ENCODE measurements around the gene OSBPL1A.

OSBPL1A gene
- long read RNA-seq, full-length matches to known transcripts = 159 of 1,026 reads
- long read RNA-seq, partial matches to known transcripts = 636 of 1,026 reads
- long read RNA-seq, other reads (novel, unspliced or antisense) = 231 of 1,026 reads

GRCh38 chr18:24397694-24398368, at the start of gene OSBPL1A:
Gene OSBPL1A, minus strand, starts transcription at chr18:24397824. Its CDS starts 20,291 bp downstream, at chr18:24377533.
- peak; percentile 56; the same call in 1 of the 2 replicates for TF ChIP-seq SPI1 (IDR thresholded peaks at IDR 0.05; ENCODE audit: borderline replicate concordance, low read depth)
- TF ChIP-seq POLR2AphosphoS5 (IDR thresholded peaks at IDR 0.05; ENCODE audit: low read depth) = peak; percentile 88
- TF ChIP-seq CTCF (IDR thresholded peaks at IDR 0.05; ENCODE audit: insufficient read depth, low read length) = no peak
- TF ChIP-seq REST (IDR thresholded peaks at IDR 0.05; ENCODE audit: insufficient replicate concordance, low read depth) = peak; percentile 67
- peak within 1 kb of the TSS; percentile 72 for H3K4me3 ChIP-seq (replicated peaks; ENCODE audit: insufficient read depth, low read length)
- peak; percentile 98 to 99 for DNase-seq (ENCODE audit: low read depth in 1 of 2, low spot score in 1 of 2)
- H3K27ac ChIP-seq (replicated peaks) = peak within 1 kb of the TSS; percentile 96
- no peaks in the 10 kb centered on the region for H3K27me3 ChIP-seq (ENCODE audit: insufficient read depth, poor library complexity, severe bottlenecking)

DNA sequence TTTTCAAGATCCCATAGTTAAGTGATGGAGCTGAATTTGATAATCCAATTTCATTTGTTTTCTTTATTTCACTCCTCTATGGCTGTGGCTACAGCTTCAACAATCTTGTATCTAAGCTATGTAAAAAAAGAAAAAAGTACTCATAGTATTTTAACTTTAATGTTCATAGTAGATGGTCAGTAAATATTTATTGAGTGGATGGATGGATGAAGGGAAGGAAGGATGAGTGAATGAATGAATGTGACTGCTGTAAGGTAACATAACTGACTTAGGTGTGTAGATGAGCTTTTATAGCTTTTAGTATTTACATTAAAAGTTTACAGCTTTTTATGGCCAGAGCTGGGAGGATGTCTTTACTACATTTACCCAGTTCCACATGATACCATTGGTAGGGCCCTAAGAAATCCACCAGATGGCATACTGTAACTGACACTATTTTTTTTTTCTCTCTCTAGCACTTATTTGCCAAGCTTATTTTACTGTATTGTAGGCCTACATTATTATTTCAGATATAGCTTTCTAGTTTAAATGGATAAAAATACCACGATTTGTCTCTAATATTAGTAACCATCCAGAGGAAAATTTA, 49.4 kb upstream of the OSBPL1A start:
- H3K27me3 ChIP-seq (ENCODE audit: insufficient read depth, poor library complexity, severe bottlenecking) = no peaks in the 10 kb centered on the region
- no peak overlapping the region for H3K27ac ChIP-seq (replicated peaks)
- no peak for DNase-seq (ENCODE audit: low read depth in 1 of 2, low spot score in 1 of 2)
- TF ChIP-seq POLR2AphosphoS5 (IDR thresholded peaks at IDR 0.05; ENCODE audit: low read depth) (no peak), CTCF (IDR thresholded peaks at IDR 0.05; ENCODE audit: insufficient read depth, low read length) (peak; percentile 16)
- no peak overlapping the region for H3K4me3 ChIP-seq (replicated peaks; ENCODE audit: insufficient read depth, low read length)

DNA sequence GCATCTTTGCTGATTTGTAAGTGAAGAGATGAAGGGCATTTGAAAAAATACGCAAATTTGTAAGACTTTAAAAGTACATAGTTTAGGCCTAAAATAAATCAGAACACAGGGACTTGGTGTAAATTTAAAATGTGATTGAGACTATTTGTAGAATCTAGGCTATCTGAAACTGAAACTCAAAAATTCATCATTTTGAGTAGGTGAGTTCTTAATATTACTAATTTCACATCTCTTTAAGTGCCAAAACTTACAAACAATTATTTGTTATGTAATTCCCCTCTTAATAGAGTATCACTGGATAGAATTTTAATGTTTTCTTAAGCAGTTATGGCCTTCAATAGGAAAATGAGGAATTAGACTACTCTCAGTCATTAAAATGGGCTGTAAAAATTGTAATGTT, 48.8 kb upstream of the OSBPL1A start:
- H3K4me3 ChIP-seq (replicated peaks; ENCODE audit: insufficient read depth, low read length) = no peak overlapping the region
- H3K27ac ChIP-seq (replicated peaks) = no peak overlapping the region
- DNase-seq (ENCODE audit: low read depth in 1 of 2, low spot score in 1 of 2) = no peak
- H3K27me3 ChIP-seq (ENCODE audit: insufficient read depth, poor library complexity, severe bottlenecking) = no peaks in the 10 kb centered on the region
- TF ChIP-seq REST (IDR thresholded peaks at IDR 0.05; ENCODE audit: insufficient replicate concordance, low read depth) (no peak), GABPA (IDR thresholded peaks at IDR 0.05; ENCODE audit: low read depth) (no peak), CTCF (IDR thresholded peaks at IDR 0.05; ENCODE audit: insufficient read depth, low read length) (no peak)

Measured in HL-60 (cell line).